Stimulated activated naive CD8-positive, alpha-beta T cell treated with anti-CD3 and anti-CD28 coated beads, Interleukin-15, Interleukin-2, amounts not matched to agents 100 ng/mL and 50 ng/mL, for 24 hours (primary cell): ENCODE data around the gene ZNF853.
"Not testable (repeated sequence)": the region's sequence is repeated elsewhere in the genome, so short reads cannot be mapped to it uniquely, and the experiment has no call there.

Experiments
- H3K27ac Mint-ChIP-seq: one replicate; pipeline ENCODE4 v1.8.0; 2021; ENCODE audit warnings: mild to moderate bottlenecking, mixed read lengths
- H3K27me3 Mint-ChIP-seq: one replicate; pipeline ENCODE4 v1.8.0; 2021; ENCODE audit warnings: mixed read lengths
- H3K36me3 Mint-ChIP-seq: one replicate; pipeline ENCODE4 v1.8.0; 2021; ENCODE audit warnings: low read depth, mixed read lengths
- H3K4me1 Mint-ChIP-seq: one replicate; pipeline ENCODE4 v1.8.0; 2021; ENCODE audit warnings: low read depth, mixed read lengths
- H3K4me3 Mint-ChIP-seq: one replicate; pipeline ENCODE4 v1.8.0; 2021; ENCODE audit warnings: mild to moderate bottlenecking, mixed read lengths
- H3K9me3 Mint-ChIP-seq: one replicate; pipeline ENCODE4 v1.8.0; 2021; ENCODE audit warnings: mixed read lengths

Gene ZNF853

DNA sequence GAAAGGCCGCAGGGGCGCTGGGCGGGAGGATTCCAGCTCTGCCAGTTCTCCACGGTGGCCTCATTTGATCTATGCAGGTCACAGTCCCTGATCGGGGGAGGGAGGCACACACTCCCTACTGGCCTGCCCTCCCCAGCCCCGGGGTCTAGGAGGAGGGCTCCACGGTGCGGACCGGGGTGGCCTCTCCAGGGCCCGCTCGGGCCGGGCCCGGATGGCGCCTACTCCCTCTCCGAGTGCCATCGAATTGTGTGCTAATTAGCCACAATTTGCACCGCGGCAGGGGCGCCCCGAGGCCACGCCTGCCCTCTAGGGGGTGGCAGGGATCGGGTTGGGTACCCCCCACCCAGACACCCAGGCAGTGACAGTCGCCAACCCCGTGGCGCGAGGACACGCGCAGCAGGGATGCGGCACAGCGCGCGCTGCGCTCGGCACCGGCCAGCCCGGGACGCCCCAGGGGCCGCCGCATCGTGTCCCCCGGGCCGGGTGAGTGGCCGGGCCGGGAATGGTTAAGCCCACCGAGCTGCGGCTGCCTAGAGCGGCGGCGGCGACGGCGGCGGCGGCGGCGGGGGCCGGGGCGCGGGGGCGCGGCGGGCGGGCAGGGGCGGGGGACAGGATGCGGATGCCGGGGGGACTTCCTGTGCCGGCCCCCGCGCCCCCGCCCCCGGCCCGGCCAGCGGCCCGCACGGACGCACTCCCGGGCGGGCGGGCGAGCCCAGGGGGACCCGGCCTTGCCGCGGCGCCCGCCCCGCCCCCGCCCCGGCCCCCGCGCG is at the start of gene ZNF853:
TSS of gene ZNF853 (plus strand) at position 658 of the 770 bp plus-strand sequence. CDS start 565 bp downstream, outside the sequence.
- Mint-ChIP-seq H3K4me1 (peaks cover 14% of the 10 kb centered on the region), H3K9me3 (no peaks in the 10 kb centered on the region), H3K27me3 (peaks cover 5% of the 10 kb centered on the region), H3K4me3 (peak within 1 kb of the TSS; percentile 77), H3K27ac (peak within 1 kb of the TSS; percentile 72), H3K36me3 (peaks cover 3% of the 10 kb centered on the region)

- Mint-ChIP-seq H3K4me3 (no peak overlapping the region), H3K9me3 (no peaks in the 10 kb centered on the region), H3K27me3 (no peaks in the 10 kb centered on the region), H3K4me1 (no peaks in the 10 kb centered on the region), H3K27ac (no peak overlapping the region), H3K36me3 (no peaks in the 10 kb centered on the region)
Observed at GRCh38 chr7:6565655-6566054, 49.8 kb upstream of the ZNF853 start.

GRCh38 chr7:6567886-6568285 is 47.5 kb upstream of the ZNF853 start:
- Mint-ChIP-seq H3K27ac (no peak overlapping the region), H3K36me3 (no peaks in the 10 kb centered on the region), H3K4me3 (no peak overlapping the region), H3K4me1 (no peaks in the 10 kb centered on the region), H3K9me3 (no peaks in the 10 kb centered on the region), H3K27me3 (no peaks in the 10 kb centered on the region)

GRCh38 chr7:6571160-6571779 is 44.1 kb upstream of the ZNF853 start:
- H3K9me3 Mint-ChIP-seq: no peaks in the 10 kb centered on the region

DNA sequence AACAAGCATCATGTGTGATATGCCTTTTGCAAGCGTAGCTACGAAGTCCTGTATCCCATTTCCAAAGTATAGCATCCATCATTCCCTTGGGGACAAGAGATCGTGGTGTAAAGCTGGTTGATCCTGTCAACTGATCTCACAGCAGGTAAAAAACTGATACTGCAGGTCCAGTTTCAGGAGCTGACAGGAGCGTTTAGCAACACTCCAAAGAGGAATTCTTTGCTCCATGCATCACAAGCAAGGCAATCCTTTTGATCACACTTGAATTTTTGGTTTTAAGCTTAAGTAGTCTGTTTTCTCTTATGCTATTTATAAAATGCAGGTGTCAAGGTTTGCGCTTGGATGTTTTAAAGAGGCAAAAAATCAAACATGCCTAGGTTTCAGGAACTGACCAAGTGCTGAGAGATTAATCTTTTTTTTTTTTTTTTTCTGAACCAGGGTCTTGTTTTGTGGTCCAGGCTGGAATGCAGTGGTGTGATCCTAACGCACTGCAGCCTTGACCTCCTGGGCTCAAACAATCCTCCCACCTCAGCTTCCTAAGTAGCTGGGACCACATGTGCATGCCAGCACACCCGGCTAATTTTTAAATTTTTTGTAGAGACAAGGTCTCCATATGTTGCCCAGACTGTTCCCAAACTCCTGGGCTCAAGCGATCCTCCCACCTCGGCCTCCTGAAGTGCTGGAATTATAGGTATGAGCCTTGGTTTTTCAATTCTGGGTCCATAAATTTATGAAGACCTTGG is 40.0 kb upstream of the ZNF853 start:
- H3K4me3 Mint-ChIP-seq: peak overlapping the region; percentile 86
- H3K27ac Mint-ChIP-seq: peak overlapping the region; percentile 58
- no peaks in the 10 kb centered on the region for H3K27me3 Mint-ChIP-seq
- peaks cover 9% of the 10 kb centered on the region for H3K36me3 Mint-ChIP-seq
- no peaks in the 10 kb centered on the region for H3K9me3 Mint-ChIP-seq
- peaks cover 20% of the 10 kb centered on the region for H3K4me1 Mint-ChIP-seq

More at GRCh38 chr7:6571160-6571779, 44.1 kb upstream of the ZNF853 start:
- Mint-ChIP-seq H3K27me3 (no peaks in the 10 kb centered on the region), H3K27ac (no peak overlapping the region), H3K4me1 (peaks cover 2% of the 10 kb centered on the region), H3K36me3 (no peaks in the 10 kb centered on the region), H3K4me3 (no peak overlapping the region)

- Mint-ChIP-seq H3K36me3 (peaks cover 14% of the 10 kb centered on the region), H3K4me3 (peak overlapping the region; percentile 86), H3K9me3 (no peaks in the 10 kb centered on the region), H3K27me3 (no peaks in the 10 kb centered on the region), H3K4me1 (peaks cover 20% of the 10 kb centered on the region), H3K27ac (peak overlapping the region; percentile 58)
Observed at GRCh38 chr7:6576024-6576866, 39.2 kb upstream of the ZNF853 start.

DNA sequence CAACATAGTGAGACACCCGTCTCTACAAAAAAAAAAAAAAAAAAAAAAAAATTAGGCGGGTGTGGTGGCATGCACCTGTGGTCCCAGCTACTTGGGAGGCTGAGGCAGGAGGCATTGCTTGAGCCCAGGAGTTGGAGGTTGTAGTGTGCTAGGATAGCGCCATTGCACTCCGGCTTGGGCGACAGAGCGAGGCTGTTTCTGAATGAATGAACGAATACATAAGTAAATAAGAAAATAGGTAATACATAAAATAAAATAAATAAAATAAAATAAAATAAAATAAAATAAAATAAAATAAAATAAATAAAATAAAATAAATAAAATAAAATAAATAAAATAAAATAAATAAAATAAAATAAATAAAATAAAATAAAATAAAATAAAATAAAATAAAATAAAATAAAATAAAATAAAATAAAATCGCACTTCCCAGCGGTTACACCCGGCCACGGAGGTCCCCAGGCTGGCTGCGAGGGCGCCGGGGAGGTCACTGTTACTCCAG is 38.5 kb upstream of the ZNF853 start:
- not testable (repeated sequence) for H3K27ac Mint-ChIP-seq, H3K27me3 Mint-ChIP-seq, H3K9me3 Mint-ChIP-seq
- H3K4me1 Mint-ChIP-seq: peaks cover 23% of the 10 kb centered on the region
- H3K4me3 Mint-ChIP-seq: peak overlapping the region; percentile 86
- H3K36me3 Mint-ChIP-seq: peaks cover 21% of the 10 kb centered on the region

DNA sequence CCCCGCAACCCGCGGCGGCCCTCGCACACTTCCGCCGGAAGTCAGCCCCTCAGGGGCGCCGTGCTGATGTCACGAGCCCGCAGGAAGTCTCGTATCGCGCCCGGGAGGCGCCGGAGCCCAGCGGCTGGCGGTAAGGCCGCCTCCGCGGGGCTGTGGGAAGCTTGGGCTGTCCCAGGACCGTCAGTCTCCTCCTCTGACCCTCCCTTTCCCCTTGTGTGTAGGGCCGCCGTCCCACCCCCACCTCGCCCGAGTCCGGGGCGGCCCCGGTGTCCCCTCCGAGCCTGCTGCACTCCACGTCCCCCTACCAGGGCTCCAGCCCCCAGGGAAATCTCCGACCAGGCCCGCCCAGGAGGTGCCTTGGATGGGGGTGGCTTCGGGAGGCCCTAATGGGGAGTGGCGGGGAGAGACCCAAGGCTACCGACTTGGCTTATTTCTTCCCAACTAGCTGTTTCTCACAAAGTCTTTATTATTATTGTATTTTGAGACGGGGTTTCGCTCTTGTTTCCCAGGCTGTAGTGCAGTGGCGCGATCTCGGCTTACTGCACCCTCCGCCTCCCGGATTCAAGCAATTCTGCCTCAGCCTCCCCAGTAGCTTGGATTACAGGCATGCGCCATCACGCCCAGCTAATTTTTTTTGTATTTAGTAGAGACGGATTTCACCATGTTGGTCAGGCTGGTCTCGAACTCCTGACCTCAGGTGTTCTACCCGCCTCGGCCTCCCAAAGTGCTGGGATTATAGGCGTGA is 37.9 kb upstream of the ZNF853 start, which contains the start of gene ZDHHC4:
TSS of gene ZDHHC4 (plus strand) at position 86 of the 745 bp plus-strand sequence. CDS start 3,108 bp downstream, outside the sequence.
- H3K27me3 Mint-ChIP-seq: no peaks in the 10 kb centered on the region
- H3K4me1 Mint-ChIP-seq: peaks cover 23% of the 10 kb centered on the region
- H3K27ac Mint-ChIP-seq: peak within 1 kb of the TSS; percentile 86
- H3K9me3 Mint-ChIP-seq: no peaks in the 10 kb centered on the region
- peak within 1 kb of the TSS; percentile 86 for H3K4me3 Mint-ChIP-seq
- H3K36me3 Mint-ChIP-seq: peaks cover 26% of the 10 kb centered on the region

DNA sequence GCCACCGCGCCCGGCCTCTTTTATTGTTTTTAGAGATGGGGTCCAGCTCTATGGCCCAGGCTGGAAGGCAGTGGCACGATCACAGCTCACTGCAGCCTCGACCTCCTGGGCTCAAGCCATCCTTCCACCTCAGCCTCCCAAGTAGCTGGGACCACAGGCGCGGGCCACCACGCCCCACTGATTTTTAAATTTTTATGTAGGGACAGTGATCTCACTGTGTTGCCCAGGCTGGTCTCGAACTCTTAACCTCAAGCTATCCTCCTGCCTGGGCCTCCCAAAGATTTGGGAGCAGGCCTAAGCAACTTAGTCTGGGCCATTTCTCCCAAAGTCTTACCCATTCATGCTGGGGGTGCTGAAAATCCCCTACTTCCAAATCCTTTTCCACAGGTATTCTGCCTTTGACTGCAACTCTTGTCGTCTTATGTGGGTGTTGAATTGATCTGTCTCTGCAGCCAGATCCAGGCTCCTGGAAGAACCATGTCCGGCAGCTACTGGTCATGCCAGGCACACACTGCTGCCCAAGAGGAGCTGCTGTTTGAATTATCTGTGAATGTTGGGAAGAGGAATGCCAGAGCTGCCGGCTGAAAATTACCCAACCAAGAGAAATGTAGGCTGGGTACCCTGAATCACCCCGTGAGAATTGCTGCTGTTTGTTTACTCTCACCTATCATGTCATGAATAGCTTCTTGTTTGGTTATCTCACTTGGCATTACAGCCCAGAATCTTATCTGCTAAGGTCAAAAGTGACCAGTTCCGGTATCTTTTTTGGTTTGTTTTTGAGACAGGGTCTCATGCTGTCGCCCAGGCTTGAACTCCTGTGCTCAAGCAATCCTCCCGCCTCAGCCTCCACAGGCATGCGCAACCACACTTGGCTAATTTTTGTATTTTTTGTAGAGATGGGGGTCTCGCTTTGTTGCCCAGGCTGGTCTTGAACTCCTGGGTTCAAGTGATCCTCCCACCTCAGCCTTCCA is 37.0 kb upstream of the ZNF853 start:
- Mint-ChIP-seq H3K4me1 (peaks cover 23% of the 10 kb centered on the region), H3K4me3 (peak overlapping the region; percentile 86), H3K36me3 (peaks cover 29% of the 10 kb centered on the region), H3K27me3 (no peaks in the 10 kb centered on the region), H3K9me3 (no peaks in the 10 kb centered on the region), H3K27ac (peak overlapping the region; percentile 86)

DNA sequence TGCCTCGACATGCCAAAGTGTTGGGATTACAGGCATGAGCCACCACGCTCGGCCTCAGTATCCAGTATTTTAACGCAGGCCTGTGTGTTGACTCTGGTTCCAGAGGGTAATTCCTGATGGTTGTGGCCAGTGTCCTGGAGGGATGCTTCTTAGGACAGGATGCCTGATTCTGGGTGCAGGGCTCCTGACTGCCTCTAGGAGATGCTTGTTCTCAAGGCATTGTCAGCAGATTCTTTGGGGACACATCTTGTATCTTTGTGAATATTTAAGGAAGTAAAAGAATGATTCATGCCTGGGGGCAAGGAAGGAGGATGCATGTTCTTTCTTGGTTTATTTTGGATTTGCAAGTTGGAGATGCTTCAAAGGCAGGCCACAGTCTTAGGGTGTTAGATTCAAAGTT is 36.0 kb upstream of the ZNF853 start:
- Mint-ChIP-seq H3K4me3 (no peak overlapping the region), H3K9me3 (no peaks in the 10 kb centered on the region), H3K27ac (peak overlapping the region; percentile 68), H3K27me3 (no peaks in the 10 kb centered on the region), H3K4me1 (peaks cover 23% of the 10 kb centered on the region), H3K36me3 (peaks cover 33% of the 10 kb centered on the region)

DNA sequence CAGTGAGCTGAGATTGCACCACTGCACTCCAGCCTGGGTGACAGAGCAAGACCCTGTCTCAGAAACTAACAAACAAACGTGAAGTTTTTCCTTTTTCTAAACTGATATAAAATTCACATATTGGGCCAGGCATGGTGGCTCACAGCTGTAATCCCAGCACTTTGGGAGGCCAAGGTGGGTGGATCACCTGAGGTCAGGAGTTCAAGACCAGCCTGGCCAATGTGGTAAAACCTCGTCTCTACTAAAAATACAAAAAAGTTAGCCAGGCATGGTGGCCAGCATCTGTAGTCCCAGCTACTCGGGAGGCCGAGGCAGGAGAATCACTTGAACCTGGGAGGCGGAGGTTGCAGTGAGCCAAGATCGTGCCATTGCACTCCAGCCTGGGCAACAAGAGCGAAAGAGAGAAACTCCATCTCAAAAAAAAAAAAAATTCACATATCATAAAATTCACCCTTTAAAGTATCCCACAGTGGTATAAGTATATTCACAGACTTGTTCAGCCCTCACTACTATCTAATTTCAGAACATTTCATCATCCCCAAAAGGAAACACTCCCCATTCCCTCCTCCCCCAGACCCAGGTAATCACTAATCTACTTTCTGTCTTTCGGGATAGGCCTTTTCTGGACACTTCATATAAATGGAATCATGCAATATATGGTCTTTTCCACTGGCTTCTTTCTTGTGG is 29.5 kb upstream of the ZNF853 start:
- H3K9me3 Mint-ChIP-seq, H3K27ac Mint-ChIP-seq, H3K27me3 Mint-ChIP-seq, H3K4me3 Mint-ChIP-seq: not testable (repeated sequence)
- peaks cover 11% of the 10 kb centered on the region for H3K4me1 Mint-ChIP-seq
- peaks cover 57% of the 10 kb centered on the region for H3K36me3 Mint-ChIP-seq

GRCh38 chr7:6588566-6588965 is 26.8 kb upstream of the ZNF853 start:
- Mint-ChIP-seq H3K36me3 (peaks cover 54% of the 10 kb centered on the region), H3K9me3 (no peaks in the 10 kb centered on the region), H3K27ac (no peak overlapping the region), H3K27me3 (no peaks in the 10 kb centered on the region), H3K4me3 (no peak overlapping the region), H3K4me1 (peaks cover 23% of the 10 kb centered on the region)
